Measurements from ENCODE around the gene ZNF521.

Gene ZNF521

GRCh38 chr18:25153426-25153825 is 198.5 kb downstream of the ZNF521 start:
- DNase-seq (ENCODE audit: low read depth): no peak
- H3K4me3 ChIP-seq (replicated peaks; ENCODE audit: low read depth, low read length): no peak overlapping the region
- TF ChIP-seq CTCF (IDR thresholded peaks at IDR 0.05; ENCODE audit: low read length, missing control alignments): no peak

GRCh38 chr18:25147877-25148488 is 204.0 kb downstream of the ZNF521 start:
- TF ChIP-seq CTCF (IDR thresholded peaks at IDR 0.05; ENCODE audit: low read length, missing control alignments): no peak
- no peak overlapping the region for H3K4me3 ChIP-seq (replicated peaks; ENCODE audit: low read depth, low read length)
- no peak for DNase-seq (ENCODE audit: low read depth)

- DNase-seq (ENCODE audit: low read depth): no peak
- no peak for TF ChIP-seq CTCF (IDR thresholded peaks at IDR 0.05; ENCODE audit: low read length, missing control alignments)
- no peak overlapping the region for H3K4me3 ChIP-seq (replicated peaks; ENCODE audit: low read depth, low read length)
Observed at GRCh38 chr18:25146512-25146910, 205.5 kb downstream of the ZNF521 start.

GRCh38 chr18:25145731-25146511 is 206.0 kb downstream of the ZNF521 start:
- DNase-seq (ENCODE audit: low read depth): no peak
- no peak for TF ChIP-seq CTCF (IDR thresholded peaks at IDR 0.05; ENCODE audit: low read length, missing control alignments)
- no peak overlapping the region for H3K4me3 ChIP-seq (replicated peaks; ENCODE audit: low read depth, low read length)

GRCh38 chr18:25144820-25145219 is 207.1 kb downstream of the ZNF521 start:
- no peak overlapping the region for H3K4me3 ChIP-seq (replicated peaks; ENCODE audit: low read depth, low read length)
- DNase-seq (ENCODE audit: low read depth): peak; percentile 76
- TF ChIP-seq CTCF (IDR thresholded peaks at IDR 0.05; ENCODE audit: low read length, missing control alignments): no peak

GRCh38 chr18:25141886-25142285 is 210.1 kb downstream of the ZNF521 start:
- H3K4me3 ChIP-seq (replicated peaks; ENCODE audit: low read depth, low read length): no peak overlapping the region
- TF ChIP-seq CTCF (IDR thresholded peaks at IDR 0.05; ENCODE audit: low read length, missing control alignments): no peak
- no peak for DNase-seq (ENCODE audit: low read depth)

Measured in fibroblast of pulmonary artery (primary cell).